Measurements from ENCODE around the gene CELA2B. TPM values are rescaled to one million over a fixed set of nuclear protein-coding genes. Genes with fewer than 3 reads are reported as not detected.
"Not testable (repeated sequence)": the region's sequence is repeated elsewhere in the genome, so short reads cannot be mapped to it uniquely, and the experiment has no call there.

CELA2B gene
- total and polyA plus RNA-seq, 2 experiments from 2014 or later = 0.26 TPM; not detected in 1

DNA sequence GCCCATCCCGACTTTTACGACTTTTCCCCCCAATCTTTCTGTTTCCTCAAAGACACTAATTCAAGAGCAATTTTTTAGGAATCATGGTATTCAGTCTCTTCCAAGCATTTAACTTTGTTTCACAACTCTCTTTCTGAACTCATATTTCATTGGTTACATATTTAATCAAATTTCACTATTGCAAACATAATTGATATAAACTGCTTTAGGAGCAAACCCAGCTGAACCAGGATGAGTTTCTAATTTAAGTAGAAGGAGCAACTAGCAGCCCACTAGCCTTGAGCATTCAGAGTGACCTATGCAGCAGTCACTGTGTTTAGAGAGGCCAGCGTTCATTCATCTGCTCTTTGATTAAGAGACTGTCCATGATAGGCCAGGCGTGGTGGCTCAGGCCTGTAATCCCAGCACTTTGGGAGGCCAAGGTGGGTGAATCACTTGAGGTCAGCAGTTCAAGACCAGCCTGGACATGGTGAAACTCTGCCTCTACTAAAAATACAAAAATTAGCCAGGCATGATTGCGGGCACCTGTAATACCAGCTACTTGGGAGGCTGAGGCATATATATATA, 1.8 kb downstream of the CELA2B start:
- no peaks in the 10 kb centered on the region for H3K9me3 ChIP-seq (ENCODE audit: low read depth)
- TF ChIP-seq, protein P1, sequence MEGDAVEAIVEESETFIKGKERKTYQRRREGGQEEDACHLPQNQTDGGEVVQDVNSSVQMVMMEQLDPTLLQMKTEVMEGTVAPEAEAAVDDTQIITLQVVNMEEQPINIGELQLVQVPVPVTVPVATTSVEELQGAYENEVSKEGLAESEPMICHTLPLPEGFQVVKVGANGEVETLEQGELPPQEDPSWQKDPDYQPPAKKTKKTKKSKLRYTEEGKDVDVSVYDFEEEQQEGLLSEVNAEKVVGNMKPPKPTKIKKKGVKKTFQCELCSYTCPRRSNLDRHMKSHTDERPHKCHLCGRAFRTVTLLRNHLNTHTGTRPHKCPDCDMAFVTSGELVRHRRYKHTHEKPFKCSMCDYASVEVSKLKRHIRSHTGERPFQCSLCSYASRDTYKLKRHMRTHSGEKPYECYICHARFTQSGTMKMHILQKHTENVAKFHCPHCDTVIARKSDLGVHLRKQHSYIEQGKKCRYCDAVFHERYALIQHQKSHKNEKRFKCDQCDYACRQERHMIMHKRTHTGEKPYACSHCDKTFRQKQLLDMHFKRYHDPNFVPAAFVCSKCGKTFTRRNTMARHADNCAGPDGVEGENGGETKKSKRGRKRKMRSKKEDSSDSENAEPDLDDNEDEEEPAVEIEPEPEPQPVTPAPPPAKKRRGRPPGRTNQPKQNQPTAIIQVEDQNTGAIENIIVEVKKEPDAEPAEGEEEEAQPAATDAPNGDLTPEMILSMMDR (IDR thresholded peaks at IDR 0.05; ENCODE audit: low read depth, low read length) = no peak
- H3K4me1 ChIP-seq (ENCODE audit: low read depth) = no peaks in the 10 kb centered on the region
- H3K36me3 ChIP-seq = no peaks in the 10 kb centered on the region
- H3K27me3 ChIP-seq = no peaks in the 10 kb centered on the region
- H3K4me3 ChIP-seq = no peak overlapping the region
- H3K27ac ChIP-seq = no peak overlapping the region
- DNase-seq (ENCODE audit: low read depth in 1 of 2, low spot score in 1 of 2) = no peak

- TF ChIP-seq, protein P1 (IDR thresholded peaks at IDR 0.05; ENCODE audit: low read depth, low read length) = no peak
- H3K36me3 ChIP-seq = no peaks in the 10 kb centered on the region
Observed at GRCh38 chr1:15479654-15480347, 3.9 kb downstream of the CELA2B start.

DNA sequence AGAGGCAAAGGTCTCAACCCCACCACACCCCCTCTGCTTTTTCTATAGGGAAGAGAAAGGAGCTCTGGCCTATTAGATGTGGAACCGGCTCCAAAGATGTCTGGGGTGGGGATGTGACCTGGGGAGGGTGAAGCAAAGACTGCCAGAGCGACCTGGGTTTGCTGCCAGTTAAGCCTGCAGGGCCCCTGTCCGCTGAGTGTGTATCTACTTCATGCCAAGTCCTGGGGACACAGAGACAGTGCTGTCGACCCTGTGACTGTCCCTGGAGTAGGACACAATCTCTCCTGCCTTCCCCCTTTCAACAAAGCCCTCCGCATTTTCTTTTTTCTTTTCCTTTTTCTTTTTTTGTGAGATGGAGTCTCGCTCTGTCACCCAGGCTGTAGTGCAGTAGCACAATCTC, 6.6 kb downstream of the CELA2B start:
- H3K36me3 ChIP-seq; H3K4me1 ChIP-seq (ENCODE audit: low read depth); H3K9me3 ChIP-seq (ENCODE audit: low read depth); H3K4me3 ChIP-seq; H3K27me3 ChIP-seq; H3K27ac ChIP-seq; DNase-seq (ENCODE audit: low read depth in 1 of 2, low spot score in 1 of 2): not testable (repeated sequence)

More at GRCh38 chr1:15479654-15480347, 3.9 kb downstream of the CELA2B start:
- Histone ChIP-seq H3K4me1 (ENCODE audit: low read depth) (no peaks in the 10 kb centered on the region), H3K9me3 (ENCODE audit: low read depth) (no peaks in the 10 kb centered on the region), H3K27ac (no peak overlapping the region), H3K4me3 (no peak overlapping the region), H3K27me3 (no peaks in the 10 kb centered on the region)
- DNase-seq (ENCODE audit: low read depth in 1 of 2, low spot score in 1 of 2) = no peak

GRCh38 chr1:15482983-15483543, 7.2 kb downstream of the CELA2B start:
- not testable (repeated sequence) for DNase-seq (ENCODE audit: low read depth in 1 of 2, low spot score in 1 of 2); H3K27me3 ChIP-seq; H3K9me3 ChIP-seq (ENCODE audit: low read depth); H3K4me3 ChIP-seq; H3K4me1 ChIP-seq (ENCODE audit: low read depth); H3K36me3 ChIP-seq; H3K27ac ChIP-seq

DNA sequence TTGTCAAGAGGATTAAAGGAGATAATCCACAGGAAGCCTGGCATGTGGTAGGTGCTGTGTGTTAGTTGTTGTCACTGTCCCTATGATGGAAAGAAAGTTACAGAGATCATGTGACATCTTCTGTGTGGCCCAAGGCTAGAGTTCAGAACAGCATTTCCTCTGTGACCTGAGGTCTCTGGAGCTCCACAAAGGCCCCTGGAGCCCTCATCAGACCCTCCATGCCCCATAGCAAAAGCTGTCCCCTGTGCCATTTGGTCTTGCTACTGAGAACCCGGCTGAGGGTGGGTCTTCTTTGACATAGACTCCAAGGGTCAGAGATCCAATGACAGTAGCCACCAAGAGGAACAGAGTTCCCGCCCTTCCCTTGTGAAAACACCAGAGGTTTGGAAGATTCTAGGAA, 8.1 kb downstream of the CELA2B start:
- peaks cover 7% of the 10 kb centered on the region for H3K4me1 ChIP-seq (ENCODE audit: low read depth)
- no peak overlapping the region for H3K4me3 ChIP-seq
- no peak for DNase-seq (ENCODE audit: low read depth in 1 of 2, low spot score in 1 of 2)
- H3K27me3 ChIP-seq = no peaks in the 10 kb centered on the region
- no peaks in the 10 kb centered on the region for H3K9me3 ChIP-seq (ENCODE audit: low read depth)
- TF ChIP-seq, protein P1 (IDR thresholded peaks at IDR 0.05; ENCODE audit: low read depth, low read length) = no peak
- H3K36me3 ChIP-seq = no peaks in the 10 kb centered on the region
- no peak overlapping the region for H3K27ac ChIP-seq

GRCh38 chr1:15484443-15484842, 8.5 kb downstream of the CELA2B start:
- peaks cover 12% of the 10 kb centered on the region for H3K4me1 ChIP-seq (ENCODE audit: low read depth)
- not testable (repeated sequence) for H3K9me3 ChIP-seq (ENCODE audit: low read depth); H3K4me3 ChIP-seq; H3K36me3 ChIP-seq; H3K27me3 ChIP-seq; H3K27ac ChIP-seq; DNase-seq (ENCODE audit: low read depth in 1 of 2, low spot score in 1 of 2)

- H3K4me1 ChIP-seq (ENCODE audit: low read depth) = peaks cover 16% of the 10 kb centered on the region
- TF ChIP-seq, protein P1 (IDR thresholded peaks at IDR 0.05; ENCODE audit: low read depth, low read length) = no peak
- DNase-seq (ENCODE audit: low read depth in 1 of 2, low spot score in 1 of 2) = no peak
Observed at GRCh38 chr1:15485636-15486035, 9.7 kb downstream of the CELA2B start.

GRCh38 chr1:15486844-15487610, 11.1 kb downstream of the CELA2B start:
- H3K36me3 ChIP-seq = not testable (repeated sequence)

More at GRCh38 chr1:15485636-15486035, 9.7 kb downstream of the CELA2B start:
- Histone ChIP-seq H3K27ac (no peak overlapping the region), H3K27me3 (no peaks in the 10 kb centered on the region), H3K4me3 (no peak overlapping the region), H3K36me3 (no peaks in the 10 kb centered on the region), H3K9me3 (ENCODE audit: low read depth) (no peaks in the 10 kb centered on the region)

More at GRCh38 chr1:15486844-15487610, 11.1 kb downstream of the CELA2B start:
- not testable (repeated sequence) for H3K27me3 ChIP-seq; H3K27ac ChIP-seq; H3K9me3 ChIP-seq (ENCODE audit: low read depth); H3K4me3 ChIP-seq; DNase-seq (ENCODE audit: low read depth in 1 of 2, low spot score in 1 of 2)
- peaks cover 20% of the 10 kb centered on the region for H3K4me1 ChIP-seq (ENCODE audit: low read depth)

Measured in cardiac muscle cell (in vitro differentiated cells and primary cell).